Tibial nerve (tissue), 4 donors: Measurements from ENCODE around the gene CCDC57.

Source experiments
- CTCF ChIP-seq, 5 experiments: fragments of 200-600 bp in 3 of 5; fragments of 450-650 bp in 2 of 5; sonication (generic) in 3 of 5; IDR thresholded peaks; one replicate each; pipeline ENCODE4 v1.5.1; 2016 to 2019; ENCODE audit warnings: antibody characterized with exemption in 5 of 5, mild to moderate bottlenecking in 3 of 5, moderate library complexity in 2 of 5
- EP300 ChIP-seq, 2 donors: sonication (generic); formaldehyde crosslinking; IDR thresholded peaks; one replicate each; pipeline ENCODE4 v1.6.1; 2017; ENCODE audit warnings: antibody characterized with exemption in 2 of 2, mild to moderate bottlenecking in 1 of 2

- TF ChIP-seq CTCF (IDR thresholded peaks at IDR 0.05) (no peak), EP300 (IDR thresholded peaks at IDR 0.05) (no peak)
Measured at GRCh38 chr17:82237083-82237745, 24.6 kb upstream of the CCDC57 start.
